HCT116 (cell line): ENCODE measurements around the gene MIDN. TPM values are rescaled to one million over a fixed set of nuclear protein-coding genes. Genes with fewer than 3 reads are reported as not detected.

Source experiments
- ATAC-seq: fragments of 200-7000 bp; cut with Tn5 transposase; 2 replicates; pipeline ENCODE4 v1.9.1; 2020; ENCODE audit warnings: mild to moderate bottlenecking, moderate library complexity
- BruUV-seq: library from RNA; stranded (reverse); fragments of 400-500 nt; replicated peaks from 2 replicates; lab custom pipeline; 2021; lab: Mats Ljungman, UMichigan
- CTCF ChIA-PET: fragments of 300-600 bp; sonication (Branson Sonifier 250); formaldehyde crosslinking; loops from one replicate; lab custom pipeline; 2021; ENCODE audit warnings: antibody characterized with exemption; lab: Charles Lee
- POLR2A ChIA-PET: fragments of 300-600, 350-600 bp; sonication (Branson Sonifier 250); formaldehyde crosslinking; loops from one replicate; lab custom pipeline; 2021; ENCODE audit warnings: antibody characterized with exemption; lab: Charles Lee
- RAD21 ChIA-PET, 2 experiments: fragments of 300-600 bp; sonication (Branson Sonifier 250); formaldehyde crosslinking; loops; one replicate each; lab custom pipeline; 2023; ENCODE audit warnings: low total read pairs in 2 of 2; ENCODE audit not compliant: uncharacterized antibody in 2 of 2, unreplicated experiment in 2 of 2, low non-redundant PET in 1 of 2; lab: Charles Lee
- DNase-seq: peaks from one replicate; pipeline ENCODE4 v3.0.0-alpha.2; 2010; ENCODE audit warnings: low read depth, low spot score
- H2AFZ ChIP-seq: fragments of 200-600 bp; shearing (Covaris generic), sonication (generic); 2 replicates; pipeline ENCODE4 v1.6.1; 2017; ENCODE audit warnings: low read depth, mixed run types, mixed read lengths, antibody characterized with exemption, low read length; ENCODE audit not compliant: poor library complexity, severe bottlenecking
- H3K27ac ChIP-seq: 2 replicates; pipeline ENCODE4 v1.5.1; 2012; ENCODE audit warnings: low read depth, low read length
- H3K27me3 ChIP-seq: fragments of 200-600 bp; sonication (generic); 2 replicates; pipeline ENCODE4 v1.6.1; 2016; ENCODE audit warnings: mixed run types, low read length, mixed read lengths; ENCODE audit not compliant: insufficient read depth
- H3K36me3 ChIP-seq, 2 experiments: fragments of 200-500 bp in 1 of 2; fragments of 200-600 bp in 1 of 2; sonication (Bioruptor generic) in 1 of 2; sonication (generic) in 1 of 2; 2 replicates each; pipeline versions ENCODE4 v1.5.1 to v1.6.1; 2014 to 2016; ENCODE audit warnings: low read length in 2 of 2, inconsistent platforms in 1 of 2, mixed read lengths in 1 of 2, mixed run types in 1 of 2; ENCODE audit not compliant: insufficient read depth in 2 of 2, control insufficient read depth in 1 of 2
- H3K4me1 ChIP-seq, 2 experiments: fragments of 200-600 bp in 1 of 2; sonication (generic) in 1 of 2; 2 replicates each; pipeline versions ENCODE4 v1.5.1 to v1.6.1; 2012 to 2017; ENCODE audit warnings: low read length in 2 of 2, inconsistent platforms in 1 of 2, mild to moderate bottlenecking in 1 of 2, mixed read lengths in 1 of 2, mixed run types in 1 of 2, moderate library complexity in 1 of 2; ENCODE audit not compliant: insufficient read depth in 2 of 2, control insufficient read depth in 1 of 2
- H3K4me2 ChIP-seq: fragments of 200-600 bp; sonication (generic); 2 replicates; pipeline ENCODE4 v1.6.1; 2017; ENCODE audit warnings: mixed run types, low read length, mixed read lengths
- H3K4me3 ChIP-seq, 2 experiments: fragments of 200-600 bp in 1 of 2; sonication (generic) in 1 of 2; replicated peaks in 1 of 2; 2 replicates each; pipeline ENCODE4 v1.5.1; 2011 to 2016; ENCODE audit warnings: low read length in 2 of 2, control low read depth in 1 of 2, low read depth in 1 of 2, mild to moderate bottlenecking in 1 of 2, mixed read lengths in 1 of 2, mixed run types in 1 of 2
- H3K79me2 ChIP-seq: fragments of 200-600 bp; sonication (generic); 2 replicates; pipeline ENCODE4 v1.6.1; 2017; ENCODE audit warnings: mild to moderate bottlenecking, mixed run types, low read length, moderate library complexity, mixed read lengths; ENCODE audit not compliant: insufficient read depth
- H3K9ac ChIP-seq: fragments of 200-600 bp; sonication (generic); 2 replicates; pipeline ENCODE4 v1.6.1; 2016; ENCODE audit warnings: low read length, mixed read lengths
- H3K9me2 ChIP-seq: fragments of 200-600 bp; sonication (generic), shearing (Covaris generic); 2 replicates; pipeline ENCODE4 v1.6.1; 2017; ENCODE audit warnings: mixed run types, mild to moderate bottlenecking, moderate library complexity; ENCODE audit not compliant: insufficient read depth
- H3K9me3 ChIP-seq, 2 experiments: fragments of 200-500 bp in 1 of 2; fragments of 200-600 bp in 1 of 2; sonication (Bioruptor generic) in 1 of 2; sonication (generic) in 1 of 2; 2 replicates each; pipeline ENCODE4 v1.6.1; 2014 to 2017; ENCODE audit warnings: low read length in 2 of 2, mixed read lengths in 2 of 2, inconsistent platforms in 1 of 2, low read depth in 1 of 2, mild to moderate bottlenecking in 1 of 2, mixed run types in 1 of 2, moderate library complexity in 1 of 2; ENCODE audit not compliant: control insufficient read depth in 1 of 2, insufficient read depth in 1 of 2
- H4K20me1 ChIP-seq: fragments of 200-600 bp; sonication (generic), shearing (Covaris generic); 2 replicates; pipeline ENCODE4 v1.6.1; 2017; ENCODE audit warnings: mixed run types, mild to moderate bottlenecking, moderate library complexity; ENCODE audit not compliant: insufficient read depth
- ATF3 ChIP-seq: IDR thresholded peaks from 2 replicates; pipeline ENCODE4 v1.6.1; 2012
- CBX3 ChIP-seq: IDR thresholded peaks from 2 replicates; pipeline ENCODE4 v1.6.1; 2012; ENCODE audit warnings: low read depth
- CEBPB ChIP-seq: IDR thresholded peaks from 2 replicates; pipeline ENCODE4 v1.6.1; 2012; ENCODE audit warnings: low read depth
- EGR1 ChIP-seq: IDR thresholded peaks from 2 replicates; pipeline ENCODE4 v1.6.1; 2012; ENCODE audit warnings: low read depth
- EZH2phosphoT487 ChIP-seq: fragments of 200-600 bp; IDR thresholded peaks from 2 replicates; pipeline ENCODE4 v1.6.1; 2018; ENCODE audit warnings: antibody characterized with exemption, borderline replicate concordance
- FOSL1 ChIP-seq: IDR thresholded peaks from 2 replicates; pipeline ENCODE4 v1.6.1; 2012; ENCODE audit warnings: low read depth
- JUND ChIP-seq: IDR thresholded peaks from 2 replicates; pipeline ENCODE4 v1.6.1; 2012
- MAX ChIP-seq: IDR thresholded peaks from 2 replicates; pipeline ENCODE4 v1.6.1; 2012
- POLR2A ChIP-seq: IDR thresholded peaks from 2 replicates; pipeline ENCODE4 v1.7.0; 2011; ENCODE audit warnings: borderline replicate concordance; ENCODE audit not compliant: insufficient read depth, insufficient read length; ENCODE audit errors: extremely low read depth
- POLR2AphosphoS5 ChIP-seq: IDR thresholded peaks from 2 replicates; pipeline ENCODE4 v1.6.1; 2011; ENCODE audit warnings: mild to moderate bottlenecking, low read depth, low read length, moderate library complexity
- SIN3A ChIP-seq: IDR thresholded peaks from 2 replicates; pipeline ENCODE4 v1.6.1; 2012; ENCODE audit warnings: low read depth
- SP1 ChIP-seq: IDR thresholded peaks from 2 replicates; pipeline ENCODE4 v1.6.1; 2012; ENCODE audit warnings: low read depth
- SRF ChIP-seq: IDR thresholded peaks from 2 replicates; pipeline ENCODE4 v1.6.1; 2012; ENCODE audit warnings: low read depth
- TCF7L2 ChIP-seq: IDR thresholded peaks from 2 replicates; pipeline ENCODE4 v1.7.0; 2011; ENCODE audit warnings: borderline replicate concordance, inconsistent platforms; ENCODE audit not compliant: insufficient read depth, insufficient read length; ENCODE audit errors: extremely low read depth
- YY1 ChIP-seq: IDR thresholded peaks from 2 replicates; pipeline ENCODE4 v1.6.1; 2011; ENCODE audit warnings: low read length, low read depth, moderate library complexity, mild to moderate bottlenecking; ENCODE audit not compliant: insufficient replicate concordance; ENCODE audit errors: extremely low read depth
- ZFX ChIP-seq: fragments of 450-650 bp; IDR thresholded peaks from 2 replicates; pipeline ENCODE4 v1.6.1; 2017
- intact Hi-C: fragments of 100-400 bp; cut with micrococcal nuclease; formaldehyde crosslinking; loops from 2 replicates; pipeline ENCODE4 v1.10.0; 2022
- total RNA-seq: library from RNA; stranded (reverse); gene quantifications from one replicate; pipeline ENCODE4 v1.2.1, GENCODE V29; 2021; ENCODE audit not compliant: unreplicated experiment
- TF ChIP-seq, protein P1 (sequence below): IDR thresholded peaks from 2 replicates; pipeline ENCODE4 v1.6.1; 2011; ENCODE audit warnings: mild to moderate bottlenecking, low read length, moderate library complexity; ENCODE audit not compliant: insufficient replicate concordance; ENCODE audit errors: extremely low read depth
- TF ChIP-seq, protein P2 (sequence below), 3 experiments: fragments of 200-600 bp in 1 of 3; sonication (generic) in 1 of 3; IDR thresholded peaks in 2 of 3; conservative IDR thresholded peaks in 1 of 3; 2 replicates each; pipeline ENCODE4 v1.5.1; 2012 to 2017; ENCODE audit warnings: low read depth in 2 of 3, low read length in 2 of 3, antibody characterized with exemption in 1 of 3, borderline replicate concordance in 1 of 3, control low read depth in 1 of 3, mild to moderate bottlenecking in 1 of 3, mixed read lengths in 1 of 3, mixed run types in 1 of 3, moderate library complexity in 1 of 3; ENCODE audit not compliant: insufficient read depth in 1 of 3
- TF ChIP-seq, protein P3 (sequence below): IDR thresholded peaks from 2 replicates; pipeline ENCODE4 v1.6.1; 2012; ENCODE audit warnings: low read depth

MIDN gene
- total RNA-seq, 1 experiment from 2014 or later, result 146 TPM

DNA sequence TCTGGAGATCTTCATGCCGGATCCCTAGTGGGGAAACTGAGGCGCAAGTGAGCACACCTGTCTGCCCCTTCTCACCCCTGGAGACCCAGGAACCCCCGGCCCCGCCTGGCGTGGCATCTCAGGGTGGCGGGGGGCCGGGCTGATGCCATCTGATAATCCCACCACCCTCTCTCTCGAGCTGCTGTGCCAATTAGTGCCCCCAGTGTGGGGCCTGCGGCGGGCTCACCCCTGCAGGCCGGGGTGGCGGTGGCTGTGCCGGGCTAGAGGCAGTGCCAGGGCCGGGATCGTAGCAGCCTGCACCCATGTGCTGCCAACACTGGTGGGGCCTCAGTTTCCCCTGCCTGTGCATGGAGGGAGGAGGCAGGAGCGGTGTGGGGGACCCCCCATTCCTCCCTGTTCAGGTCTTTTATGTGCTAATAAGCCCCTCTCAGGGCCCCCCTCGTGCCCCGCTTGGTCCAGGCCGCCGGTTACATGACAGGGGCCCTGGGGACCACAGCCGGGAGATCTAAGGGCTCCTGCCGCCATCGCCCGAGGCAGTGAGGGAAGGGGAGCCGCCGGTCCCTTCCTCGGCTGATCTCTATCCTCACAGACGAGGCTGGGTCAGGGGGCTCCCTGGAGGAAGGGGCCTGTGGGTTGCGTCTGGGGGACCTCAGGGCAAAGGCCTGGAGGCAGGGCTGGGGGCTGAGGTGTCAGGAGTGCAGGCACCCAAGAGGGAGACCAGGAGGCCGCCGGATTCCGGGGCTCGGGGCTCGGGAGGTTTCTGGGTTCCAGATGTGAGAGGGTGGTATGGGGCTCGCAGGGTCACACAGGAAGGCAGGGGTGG is 45.6 kb downstream of the MIDN start:
- ChIA-PET CTCF (no interaction called here), POLR2A (no interaction called here), RAD21 (no interaction called here)
- Histone ChIP-seq H3K9me3 (no peaks in the 10 kb centered on the region), H3K36me3 (no peaks in the 10 kb centered on the region), H3K4me3 (no peak overlapping the region), H3K27me3 (no peaks in the 10 kb centered on the region), H3K4me2 (no peak overlapping the region), H3K9ac (no peak overlapping the region), H3K27ac (no peak overlapping the region), H3K9me2 (no peaks in the 10 kb centered on the region), H2AFZ (no peak overlapping the region), H3K79me2 (no peaks in the 10 kb centered on the region), H4K20me1 (no peaks in the 10 kb centered on the region), H3K4me1 (peaks cover 12 to 21% of the 10 kb centered on the region in 2 experiments)
- TF ChIP-seq, protein P1, sequence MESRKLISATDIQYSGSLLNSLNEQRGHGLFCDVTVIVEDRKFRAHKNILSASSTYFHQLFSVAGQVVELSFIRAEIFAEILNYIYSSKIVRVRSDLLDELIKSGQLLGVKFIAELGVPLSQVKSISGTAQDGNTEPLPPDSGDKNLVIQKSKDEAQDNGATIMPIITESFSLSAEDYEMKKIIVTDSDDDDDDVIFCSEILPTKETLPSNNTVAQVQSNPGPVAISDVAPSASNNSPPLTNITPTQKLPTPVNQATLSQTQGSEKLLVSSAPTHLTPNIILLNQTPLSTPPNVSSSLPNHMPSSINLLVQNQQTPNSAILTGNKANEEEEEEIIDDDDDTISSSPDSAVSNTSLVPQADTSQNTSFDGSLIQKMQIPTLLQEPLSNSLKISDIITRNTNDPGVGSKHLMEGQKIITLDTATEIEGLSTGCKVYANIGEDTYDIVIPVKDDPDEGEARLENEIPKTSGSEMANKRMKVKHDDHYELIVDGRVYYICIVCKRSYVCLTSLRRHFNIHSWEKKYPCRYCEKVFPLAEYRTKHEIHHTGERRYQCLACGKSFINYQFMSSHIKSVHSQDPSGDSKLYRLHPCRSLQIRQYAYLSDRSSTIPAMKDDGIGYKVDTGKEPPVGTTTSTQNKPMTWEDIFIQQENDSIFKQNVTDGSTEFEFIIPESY, result no peak
- no peak for TF ChIP-seq POLR2A
- TF ChIP-seq FOSL1, result no peak
- TF ChIP-seq CEBPB, result no peak
- TF ChIP-seq EZH2phosphoT487, result no peak
- TF ChIP-seq JUND, result no peak
- no peak for TF ChIP-seq YY1
- no peak for TF ChIP-seq SRF
- TF ChIP-seq EGR1, result no peak
- no peak for TF ChIP-seq POLR2AphosphoS5
- TF ChIP-seq SIN3A, result no peak
- TF ChIP-seq TCF7L2, result no peak
- TF ChIP-seq, protein P2, sequence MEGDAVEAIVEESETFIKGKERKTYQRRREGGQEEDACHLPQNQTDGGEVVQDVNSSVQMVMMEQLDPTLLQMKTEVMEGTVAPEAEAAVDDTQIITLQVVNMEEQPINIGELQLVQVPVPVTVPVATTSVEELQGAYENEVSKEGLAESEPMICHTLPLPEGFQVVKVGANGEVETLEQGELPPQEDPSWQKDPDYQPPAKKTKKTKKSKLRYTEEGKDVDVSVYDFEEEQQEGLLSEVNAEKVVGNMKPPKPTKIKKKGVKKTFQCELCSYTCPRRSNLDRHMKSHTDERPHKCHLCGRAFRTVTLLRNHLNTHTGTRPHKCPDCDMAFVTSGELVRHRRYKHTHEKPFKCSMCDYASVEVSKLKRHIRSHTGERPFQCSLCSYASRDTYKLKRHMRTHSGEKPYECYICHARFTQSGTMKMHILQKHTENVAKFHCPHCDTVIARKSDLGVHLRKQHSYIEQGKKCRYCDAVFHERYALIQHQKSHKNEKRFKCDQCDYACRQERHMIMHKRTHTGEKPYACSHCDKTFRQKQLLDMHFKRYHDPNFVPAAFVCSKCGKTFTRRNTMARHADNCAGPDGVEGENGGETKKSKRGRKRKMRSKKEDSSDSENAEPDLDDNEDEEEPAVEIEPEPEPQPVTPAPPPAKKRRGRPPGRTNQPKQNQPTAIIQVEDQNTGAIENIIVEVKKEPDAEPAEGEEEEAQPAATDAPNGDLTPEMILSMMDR (IDR thresholded peaks at IDR 0.05 in 2 of 3, conservative IDR thresholded peaks at IDR 0.05 in 1 of 3; ENCODE audit: borderline replicate concordance in 1 of 3, insufficient read depth in 1 of 3, low read depth in 2 of 3, low read length in 2 of 3), result no peak
- TF ChIP-seq, protein P3, sequence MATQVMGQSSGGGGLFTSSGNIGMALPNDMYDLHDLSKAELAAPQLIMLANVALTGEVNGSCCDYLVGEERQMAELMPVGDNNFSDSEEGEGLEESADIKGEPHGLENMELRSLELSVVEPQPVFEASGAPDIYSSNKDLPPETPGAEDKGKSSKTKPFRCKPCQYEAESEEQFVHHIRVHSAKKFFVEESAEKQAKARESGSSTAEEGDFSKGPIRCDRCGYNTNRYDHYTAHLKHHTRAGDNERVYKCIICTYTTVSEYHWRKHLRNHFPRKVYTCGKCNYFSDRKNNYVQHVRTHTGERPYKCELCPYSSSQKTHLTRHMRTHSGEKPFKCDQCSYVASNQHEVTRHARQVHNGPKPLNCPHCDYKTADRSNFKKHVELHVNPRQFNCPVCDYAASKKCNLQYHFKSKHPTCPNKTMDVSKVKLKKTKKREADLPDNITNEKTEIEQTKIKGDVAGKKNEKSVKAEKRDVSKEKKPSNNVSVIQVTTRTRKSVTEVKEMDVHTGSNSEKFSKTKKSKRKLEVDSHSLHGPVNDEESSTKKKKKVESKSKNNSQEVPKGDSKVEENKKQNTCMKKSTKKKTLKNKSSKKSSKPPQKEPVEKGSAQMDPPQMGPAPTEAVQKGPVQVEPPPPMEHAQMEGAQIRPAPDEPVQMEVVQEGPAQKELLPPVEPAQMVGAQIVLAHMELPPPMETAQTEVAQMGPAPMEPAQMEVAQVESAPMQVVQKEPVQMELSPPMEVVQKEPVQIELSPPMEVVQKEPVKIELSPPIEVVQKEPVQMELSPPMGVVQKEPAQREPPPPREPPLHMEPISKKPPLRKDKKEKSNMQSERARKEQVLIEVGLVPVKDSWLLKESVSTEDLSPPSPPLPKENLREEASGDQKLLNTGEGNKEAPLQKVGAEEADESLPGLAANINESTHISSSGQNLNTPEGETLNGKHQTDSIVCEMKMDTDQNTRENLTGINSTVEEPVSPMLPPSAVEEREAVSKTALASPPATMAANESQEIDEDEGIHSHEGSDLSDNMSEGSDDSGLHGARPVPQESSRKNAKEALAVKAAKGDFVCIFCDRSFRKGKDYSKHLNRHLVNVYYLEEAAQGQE, result no peak
- TF ChIP-seq ZFX, result no peak
- no peak for TF ChIP-seq MAX
- no peak for TF ChIP-seq ATF3
- no peak for TF ChIP-seq SP1
- TF ChIP-seq CBX3, result no peak
- no peak for DNase-seq
- intact Hi-C loops, result no loop called here
- no peak for ATAC-seq
- no TSS peak for BruUV-seq
